MM.1S (cell line): Measurements from ENCODE around the gene CCDC172.

Experiments used
- DNase-seq: peaks from one replicate; pipeline ENCODE4 v3.0.0-alpha.2; 2015
- H2AFZ ChIP-seq: fragments of 300-600 bp; sonication (generic); 2 replicates; pipeline ENCODE4 v1.6.0; 2016; ENCODE audit warnings: antibody characterized with exemption, low read length
- H3F3A ChIP-seq: fragments of 300-600 bp; sonication (generic); 2 replicates; pipeline ENCODE4 v1.6.1; 2016; ENCODE audit warnings: mild to moderate bottlenecking, antibody characterized with exemption, low read length, moderate library complexity, mixed read lengths; ENCODE audit not compliant: insufficient read depth
- H3K27ac ChIP-seq: fragments of 300-600 bp; sonication (generic); 2 replicates; pipeline ENCODE4 v1.5.1; 2016; ENCODE audit warnings: mild to moderate bottlenecking, low read length
- H3K27me3 ChIP-seq: fragments of 300-600 bp; sonication (generic); replicated peaks from 2 replicates; pipeline ENCODE4 v1.6.0; 2016; ENCODE audit warnings: low read length; ENCODE audit not compliant: insufficient read depth
- H3K36me3 ChIP-seq: fragments of 300-600 bp; sonication (generic); replicated peaks from 2 replicates; pipeline ENCODE4 v1.6.1; 2016; ENCODE audit warnings: mild to moderate bottlenecking, low read length, mixed read lengths; ENCODE audit not compliant: insufficient read depth
- H3K4me1 ChIP-seq: fragments of 300-600 bp; sonication (generic); 2 replicates; pipeline ENCODE4 v1.6.1; 2016; ENCODE audit warnings: low read length, mixed read lengths
- H3K4me2 ChIP-seq: fragments of 300-600 bp; sonication (generic); 2 replicates; pipeline ENCODE4 v1.6.0; 2016; ENCODE audit warnings: low read depth, low read length
- H3K4me3 ChIP-seq: fragments of 300-600 bp; sonication (generic); 2 replicates; pipeline ENCODE4 v1.5.1; 2016; ENCODE audit warnings: low read length, mixed read lengths
- H3K79me2 ChIP-seq: fragments of 300-600 bp; sonication (generic); 2 replicates; pipeline ENCODE4 v1.6.1; 2016; ENCODE audit warnings: mixed run types, low read length, mixed read lengths
- H3K9ac ChIP-seq: fragments of 300-600 bp; sonication (generic); 2 replicates; pipeline ENCODE4 v1.6.1; 2016; ENCODE audit warnings: low read length, mixed read lengths
- H3K9me2 ChIP-seq: fragments of 300-600 bp; sonication (generic); replicated peaks from 2 replicates; pipeline ENCODE4 v1.6.1; 2016; ENCODE audit warnings: mild to moderate bottlenecking, low read length, mixed read lengths; ENCODE audit not compliant: insufficient read depth
- H3K9me3 ChIP-seq: fragments of 300-600 bp; sonication (generic); replicated peaks from 2 replicates; pipeline ENCODE4 v1.6.1; 2016; ENCODE audit warnings: mild to moderate bottlenecking, low read length, mixed read lengths; ENCODE audit not compliant: insufficient read depth
- H4K20me1 ChIP-seq: fragments of 300-600 bp; sonication (generic); 2 replicates; pipeline ENCODE4 v1.6.1; 2016; ENCODE audit warnings: mild to moderate bottlenecking, low read length, moderate library complexity, mixed read lengths; ENCODE audit not compliant: insufficient read depth
- CTCF ChIP-seq: fragments of 300-600 bp; sonication (generic); IDR thresholded peaks from 2 replicates; pipeline ENCODE4 v1.5.1; 2016; ENCODE audit warnings: antibody characterized with exemption, low read length, mixed read lengths
- EZH2 ChIP-seq: fragments of 300-600 bp; sonication (generic); optimal IDR thresholded peaks from 2 replicates; pipeline ENCODE3; 2017; ENCODE audit warnings: low read depth, mild to moderate bottlenecking, antibody characterized with exemption, low read length, mixed read lengths
- EZH2phosphoT487 ChIP-seq: fragments of 300-600 bp; sonication (generic); IDR thresholded peaks from 2 replicates; pipeline ENCODE4 v1.6.1; 2018; ENCODE audit warnings: antibody characterized with exemption, low read length

The CCDC172 gene

GRCh38 chr10:116324951-116325635 lies 845 bp downstream of the CCDC172 start:
- H4K20me1 ChIP-seq, result no peaks in the 10 kb centered on the region
- no peak overlapping the region for H3K4me2 ChIP-seq
- H3K9me3 ChIP-seq, result no peaks in the 10 kb centered on the region
- no peaks in the 10 kb centered on the region for H3K36me3 ChIP-seq
- no peaks in the 10 kb centered on the region for H3F3A ChIP-seq
- H3K4me3 ChIP-seq, result no peak overlapping the region
- no peak for DNase-seq
- no peaks in the 10 kb centered on the region for H3K79me2 ChIP-seq
- TF ChIP-seq EZH2phosphoT487 (no peak), EZH2 (no peak), CTCF (no peak)
- no peaks in the 10 kb centered on the region for H3K9me2 ChIP-seq
- no peak overlapping the region for H2AFZ ChIP-seq
- H3K9ac ChIP-seq, result no peak overlapping the region
- H3K27ac ChIP-seq, result no peak overlapping the region
- H3K27me3 ChIP-seq, result no peaks in the 10 kb centered on the region
- no peaks in the 10 kb centered on the region for H3K4me1 ChIP-seq

DNA sequence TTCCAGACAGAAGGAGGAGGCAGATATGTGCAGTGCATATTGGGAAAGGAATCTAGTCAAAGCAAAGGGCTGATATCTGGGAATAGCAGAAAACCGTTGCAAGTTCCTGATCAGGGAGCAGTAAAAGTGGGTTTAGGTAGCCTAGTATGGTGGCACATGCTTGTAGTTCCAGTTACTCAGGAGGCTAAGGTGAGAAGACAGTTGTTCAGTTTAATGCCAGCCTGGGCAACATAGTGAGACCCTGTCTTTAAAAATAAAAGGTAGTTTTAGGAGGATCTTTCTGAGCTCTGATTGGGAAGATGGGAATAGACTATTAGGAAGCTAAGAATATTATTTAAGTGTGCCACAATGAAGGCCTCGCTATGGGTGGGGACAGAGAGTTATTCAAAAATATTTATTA lies 1.7 kb downstream of the CCDC172 start:
- no peak overlapping the region for H3K4me3 ChIP-seq
- no peaks in the 10 kb centered on the region for H4K20me1 ChIP-seq
- no peak for TF ChIP-seq EZH2phosphoT487
- no peak for TF ChIP-seq EZH2
- TF ChIP-seq CTCF, result no peak
- DNase-seq, result no peak
- H3K4me2 ChIP-seq, result no peak overlapping the region
- no peaks in the 10 kb centered on the region for H3K9me2 ChIP-seq
- no peaks in the 10 kb centered on the region for H3K4me1 ChIP-seq
- H3K79me2 ChIP-seq, result no peaks in the 10 kb centered on the region
- H3K9ac ChIP-seq, result no peak overlapping the region
- H3K9me3 ChIP-seq, result no peaks in the 10 kb centered on the region
- H3K27ac ChIP-seq, result no peak overlapping the region
- no peaks in the 10 kb centered on the region for H3K27me3 ChIP-seq
- no peak overlapping the region for H2AFZ ChIP-seq
- H3F3A ChIP-seq, result no peaks in the 10 kb centered on the region
- H3K36me3 ChIP-seq, result no peaks in the 10 kb centered on the region

- DNase-seq, result no peak
- Histone ChIP-seq H3F3A (no peaks in the 10 kb centered on the region), H3K27ac (no peak overlapping the region), H3K9ac (no peak overlapping the region), H3K4me1 (no peaks in the 10 kb centered on the region), H3K4me3 (no peak overlapping the region), H3K9me3 (no peaks in the 10 kb centered on the region), H3K27me3 (no peaks in the 10 kb centered on the region), H3K9me2 (no peaks in the 10 kb centered on the region), H3K36me3 (no peaks in the 10 kb centered on the region), H2AFZ (no peak overlapping the region), H3K4me2 (no peak overlapping the region), H3K79me2 (no peaks in the 10 kb centered on the region), H4K20me1 (no peaks in the 10 kb centered on the region)
- TF ChIP-seq EZH2phosphoT487, result no peak
- TF ChIP-seq CTCF, result no peak
- no peak for TF ChIP-seq EZH2
Observed at GRCh38 chr10:116329153-116329552, 4.9 kb downstream of the CCDC172 start.
